C4-2B (cell line): ENCODE data around the gene PARVB.

Experiments used
- H3K27ac ChIP-seq: fragments of 450-650 bp; 2 replicates; pipeline ENCODE4 v1.5.1; 2017
- ZFX ChIP-seq: fragments of 450-650 bp; IDR thresholded peaks from 2 replicates; pipeline ENCODE4 v1.6.1; 2017
- TF ChIP-seq, protein P1 (sequence below): fragments of 450-650 bp; conservative IDR thresholded peaks from 2 replicates; pipeline ENCODE4 v1.5.1; 2017; ENCODE audit warnings: mild to moderate bottlenecking

PARVB gene

DNA sequence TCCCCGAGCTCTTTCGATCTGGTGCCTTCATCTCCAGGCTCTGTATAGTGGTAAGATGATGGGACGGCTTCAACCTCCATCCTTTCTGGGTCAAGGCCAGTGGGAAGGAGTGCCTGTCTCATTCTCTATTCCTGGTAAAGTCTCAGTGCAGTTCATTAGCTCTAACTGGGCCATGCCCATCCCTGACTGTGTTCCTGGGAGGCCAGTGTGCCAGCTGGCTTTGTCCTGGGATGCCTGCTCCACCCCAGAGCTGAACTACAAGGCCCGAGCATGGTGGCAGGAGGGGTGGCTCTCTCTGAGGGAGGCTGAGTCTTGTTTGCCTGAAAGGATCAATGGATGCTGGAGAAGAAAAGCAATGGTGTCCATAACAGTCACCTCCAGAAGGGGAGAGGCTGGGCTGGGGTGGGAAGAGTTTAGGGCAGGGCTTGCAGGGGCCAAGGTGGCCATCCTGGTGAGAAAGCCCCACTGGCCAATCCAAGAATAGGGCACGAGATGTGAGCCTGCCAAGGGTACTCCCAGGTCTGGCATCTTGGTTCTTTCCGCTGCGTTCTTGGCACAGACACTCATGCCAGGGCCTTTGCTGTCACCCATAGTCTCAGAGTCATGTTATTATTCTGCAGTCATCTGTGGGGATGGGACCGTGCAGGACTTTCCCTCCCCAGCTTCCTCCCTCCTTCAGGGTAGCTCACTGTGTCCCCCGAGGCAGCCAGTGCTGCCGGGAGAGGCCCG lies 60.1 kb downstream of the PARVB start:
- TF ChIP-seq ZFX: no peak
- TF ChIP-seq, protein P1, sequence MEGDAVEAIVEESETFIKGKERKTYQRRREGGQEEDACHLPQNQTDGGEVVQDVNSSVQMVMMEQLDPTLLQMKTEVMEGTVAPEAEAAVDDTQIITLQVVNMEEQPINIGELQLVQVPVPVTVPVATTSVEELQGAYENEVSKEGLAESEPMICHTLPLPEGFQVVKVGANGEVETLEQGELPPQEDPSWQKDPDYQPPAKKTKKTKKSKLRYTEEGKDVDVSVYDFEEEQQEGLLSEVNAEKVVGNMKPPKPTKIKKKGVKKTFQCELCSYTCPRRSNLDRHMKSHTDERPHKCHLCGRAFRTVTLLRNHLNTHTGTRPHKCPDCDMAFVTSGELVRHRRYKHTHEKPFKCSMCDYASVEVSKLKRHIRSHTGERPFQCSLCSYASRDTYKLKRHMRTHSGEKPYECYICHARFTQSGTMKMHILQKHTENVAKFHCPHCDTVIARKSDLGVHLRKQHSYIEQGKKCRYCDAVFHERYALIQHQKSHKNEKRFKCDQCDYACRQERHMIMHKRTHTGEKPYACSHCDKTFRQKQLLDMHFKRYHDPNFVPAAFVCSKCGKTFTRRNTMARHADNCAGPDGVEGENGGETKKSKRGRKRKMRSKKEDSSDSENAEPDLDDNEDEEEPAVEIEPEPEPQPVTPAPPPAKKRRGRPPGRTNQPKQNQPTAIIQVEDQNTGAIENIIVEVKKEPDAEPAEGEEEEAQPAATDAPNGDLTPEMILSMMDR: no peak
- H3K27ac ChIP-seq: no peak overlapping the region

GRCh38 chr22:44085743-44086270 lies 61.7 kb downstream of the PARVB start:
- no peak for TF ChIP-seq ZFX
- TF ChIP-seq, protein P1: peak; percentile 87

GRCh38 chr22:44086271-44087088 lies 62.4 kb downstream of the PARVB start:
- H3K27ac ChIP-seq: no peak overlapping the region
- no peak for TF ChIP-seq ZFX
- TF ChIP-seq, protein P1: no peak

More at GRCh38 chr22:44085743-44086270, 61.7 kb downstream of the PARVB start:
- no peak overlapping the region; the same call in 1 of the 2 replicates for H3K27ac ChIP-seq

DNA sequence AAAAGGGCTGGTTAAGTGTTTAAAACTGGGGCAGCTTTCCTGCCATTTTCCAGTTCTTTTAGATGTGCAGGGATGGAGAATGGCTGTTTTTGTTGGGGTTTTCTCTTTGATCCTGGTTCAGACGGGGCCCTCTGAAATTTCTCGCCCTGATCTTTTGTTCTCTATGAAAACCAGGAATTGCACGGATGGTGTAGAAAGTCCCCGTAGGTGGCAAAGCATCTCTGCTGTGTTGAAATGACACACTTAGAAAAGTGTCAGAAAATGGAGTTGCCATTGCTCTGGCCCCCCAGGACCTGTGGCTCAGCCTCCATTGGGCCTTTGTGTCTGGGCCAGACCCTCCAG lies 63.0 kb downstream of the PARVB start:
- no peak overlapping the region for H3K27ac ChIP-seq
- TF ChIP-seq, protein P1: no peak
- no peak for TF ChIP-seq ZFX

DNA sequence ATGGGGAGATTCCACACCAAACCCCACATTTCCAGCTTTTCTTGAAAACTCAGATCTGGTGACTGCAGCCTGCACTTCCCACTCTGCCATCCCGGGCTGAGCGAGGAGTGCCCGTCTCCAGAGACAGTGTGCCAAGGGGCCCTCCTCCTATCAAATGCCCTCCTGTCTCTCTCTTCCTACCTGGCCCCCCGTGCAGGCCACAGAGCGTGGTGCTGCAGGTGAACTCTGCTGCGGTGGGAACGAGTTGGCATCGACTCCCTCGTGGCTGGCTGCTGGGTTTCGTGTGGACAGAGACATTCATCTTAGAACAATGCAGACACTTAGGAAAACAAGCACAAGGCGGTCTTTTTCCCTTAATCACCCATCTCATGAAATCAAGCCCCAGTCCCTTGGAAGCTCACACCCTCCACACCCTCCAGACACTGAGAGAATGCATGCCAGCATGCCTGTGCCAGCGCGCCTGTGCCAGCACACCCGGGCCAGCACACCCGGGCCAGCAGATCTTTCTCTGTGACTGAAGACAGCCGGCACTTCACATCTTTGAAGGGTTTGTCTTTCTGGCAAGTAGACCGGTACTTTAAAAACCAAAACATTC lies 65.0 kb downstream of the PARVB start:
- H3K27ac ChIP-seq: no peak overlapping the region
- TF ChIP-seq, protein P1: no peak

DNA sequence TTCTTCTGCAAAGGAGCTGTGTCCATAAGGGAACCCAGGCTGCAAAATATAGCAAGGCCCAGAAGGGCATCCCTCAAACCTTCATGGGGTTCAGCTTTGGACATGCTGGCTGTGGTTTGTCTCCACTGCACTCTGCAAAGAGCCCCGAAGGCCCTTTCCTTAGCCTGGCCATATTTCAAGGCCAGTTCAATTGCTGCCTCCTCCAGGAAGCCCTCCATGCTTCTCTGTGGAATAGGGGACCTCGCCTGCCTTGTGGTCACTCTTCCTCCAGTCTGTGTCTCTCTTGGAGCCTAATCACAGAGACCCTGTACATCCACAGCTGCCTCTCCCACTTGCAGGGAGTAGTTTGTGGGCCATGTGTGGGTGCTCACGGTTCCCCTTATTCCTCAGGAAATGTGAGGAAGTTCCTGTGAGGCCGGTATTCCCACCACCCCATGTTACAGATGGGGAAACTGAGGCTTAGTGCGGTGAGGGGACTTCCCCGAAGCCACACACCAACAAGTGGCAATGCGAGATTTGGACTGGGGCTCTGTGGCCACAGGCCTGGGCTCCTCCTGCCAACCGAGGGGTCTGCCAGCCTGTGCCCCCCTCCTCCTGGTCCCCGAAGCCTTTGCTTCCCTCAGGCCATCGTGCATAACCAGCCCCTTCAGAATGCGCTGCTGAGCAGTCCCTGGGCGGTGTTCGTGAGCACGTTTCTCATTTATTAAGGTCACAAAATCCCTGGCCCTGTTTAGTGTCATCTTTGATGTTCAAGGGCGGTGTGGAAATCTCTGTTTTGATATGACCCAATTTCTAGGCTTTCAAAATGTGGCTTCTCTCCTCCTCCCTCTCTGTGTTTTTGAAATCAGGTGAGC lies 65.8 kb downstream of the PARVB start:
- H3K27ac ChIP-seq: no peak overlapping the region
- TF ChIP-seq ZFX: no peak
- TF ChIP-seq, protein P1: no peak
